Ascending aorta (tissue), 2 donors: ENCODE results near the gene PTGFRN. TPM values are rescaled to one million over a fixed set of nuclear protein-coding genes. Genes with fewer than 3 reads are reported as not detected.

Source experiments
- DNase-seq, 2 donors: peaks; one replicate each; pipeline ENCODE4 v3.0.0-alpha.2; 2019; ENCODE audit warnings: low spot score in 2 of 2
- H3K27ac ChIP-seq, 2 donors: fragments of 200-600 bp; sonication (generic); one replicate each; pipeline ENCODE4 v1.5.1; 2016 to 2017; ENCODE audit warnings: mild to moderate bottlenecking in 1 of 2
- H3K27me3 ChIP-seq: fragments of 200-600 bp; sonication (generic); one replicate; pipeline ENCODE4 v1.5.1; 2017
- H3K36me3 ChIP-seq, 2 donors: fragments of 200-600 bp; sonication (generic); one replicate each; pipeline ENCODE4 v1.5.1; 2016
- H3K4me1 ChIP-seq, 2 donors: fragments of 200-600 bp; sonication (generic); one replicate each; pipeline ENCODE4 v1.5.1; 2016 to 2017; ENCODE audit warnings: mild to moderate bottlenecking in 1 of 2
- H3K4me3 ChIP-seq, 2 donors: fragments of 200-600 bp; sonication (generic); one replicate each; pipeline ENCODE4 v1.5.1; 2016 to 2017; ENCODE audit warnings: mild to moderate bottlenecking in 1 of 2
- H3K9me3 ChIP-seq, 2 donors: fragments of 200-600 bp; sonication (generic); one replicate each; pipeline ENCODE4 v1.5.1; 2016
- intact Hi-C: fragments of 100-400 bp; cut with DNase I; formaldehyde crosslinking; loops from one replicate; pipeline ENCODE4 v1.15.1; 2023
- total RNA-seq: library from RNA; depleted of rRNA; stranded (reverse); fragments of >200 nt; gene quantifications from one replicate; pipeline ENCODE4 v1.1.0, GENCODE V29; 2016
- TF ChIP-seq, protein P1 (sequence below), 3 experiments: fragments of 200-600 bp in 2 of 3; fragments of 450-650 bp in 1 of 3; sonication (generic) in 2 of 3; IDR thresholded peaks; one replicate each; pipeline ENCODE4 v1.5.1; 2016 to 2019; ENCODE audit warnings: antibody characterized with exemption in 3 of 3, mild to moderate bottlenecking in 1 of 3, moderate library complexity in 1 of 3

The PTGFRN gene
- total RNA-seq, 1 donor from 2014 or later: 11.2 TPM

DNA sequence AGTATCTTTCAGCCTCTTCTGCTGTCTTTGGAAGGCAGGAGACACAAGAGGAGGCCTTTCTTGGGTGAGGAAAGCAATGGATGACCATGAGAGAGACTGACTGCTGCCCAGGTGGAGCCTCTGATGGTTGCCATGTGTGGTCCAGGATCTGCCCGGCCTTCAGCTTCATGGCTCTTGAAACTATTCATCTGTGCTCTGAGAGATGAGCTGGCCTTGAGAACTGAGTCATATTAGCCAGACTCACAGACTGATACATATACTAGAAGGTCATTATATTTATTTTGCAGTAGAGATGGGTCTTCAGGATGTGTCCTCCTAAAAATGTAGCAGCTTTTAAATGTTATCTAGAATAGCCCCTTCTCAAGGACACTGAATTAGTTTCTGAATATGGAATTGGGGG is 33.7 kb downstream of the PTGFRN start:
- intact Hi-C loops: no loop called here
- DNase-seq: no peak
- Histone ChIP-seq H3K27me3 (no peaks in the 10 kb centered on the region), H3K4me3 (no peak overlapping the region), H3K27ac (no peak overlapping the region), H3K36me3 (peaks cover 0 to 6% of the 10 kb centered on the region in 2 donors), H3K4me1 (peaks cover 0 to 3% of the 10 kb centered on the region in 2 donors), H3K9me3 (no peaks in the 10 kb centered on the region)
- TF ChIP-seq, protein P1, sequence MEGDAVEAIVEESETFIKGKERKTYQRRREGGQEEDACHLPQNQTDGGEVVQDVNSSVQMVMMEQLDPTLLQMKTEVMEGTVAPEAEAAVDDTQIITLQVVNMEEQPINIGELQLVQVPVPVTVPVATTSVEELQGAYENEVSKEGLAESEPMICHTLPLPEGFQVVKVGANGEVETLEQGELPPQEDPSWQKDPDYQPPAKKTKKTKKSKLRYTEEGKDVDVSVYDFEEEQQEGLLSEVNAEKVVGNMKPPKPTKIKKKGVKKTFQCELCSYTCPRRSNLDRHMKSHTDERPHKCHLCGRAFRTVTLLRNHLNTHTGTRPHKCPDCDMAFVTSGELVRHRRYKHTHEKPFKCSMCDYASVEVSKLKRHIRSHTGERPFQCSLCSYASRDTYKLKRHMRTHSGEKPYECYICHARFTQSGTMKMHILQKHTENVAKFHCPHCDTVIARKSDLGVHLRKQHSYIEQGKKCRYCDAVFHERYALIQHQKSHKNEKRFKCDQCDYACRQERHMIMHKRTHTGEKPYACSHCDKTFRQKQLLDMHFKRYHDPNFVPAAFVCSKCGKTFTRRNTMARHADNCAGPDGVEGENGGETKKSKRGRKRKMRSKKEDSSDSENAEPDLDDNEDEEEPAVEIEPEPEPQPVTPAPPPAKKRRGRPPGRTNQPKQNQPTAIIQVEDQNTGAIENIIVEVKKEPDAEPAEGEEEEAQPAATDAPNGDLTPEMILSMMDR (IDR thresholded peaks at IDR 0.05): no peak

DNA sequence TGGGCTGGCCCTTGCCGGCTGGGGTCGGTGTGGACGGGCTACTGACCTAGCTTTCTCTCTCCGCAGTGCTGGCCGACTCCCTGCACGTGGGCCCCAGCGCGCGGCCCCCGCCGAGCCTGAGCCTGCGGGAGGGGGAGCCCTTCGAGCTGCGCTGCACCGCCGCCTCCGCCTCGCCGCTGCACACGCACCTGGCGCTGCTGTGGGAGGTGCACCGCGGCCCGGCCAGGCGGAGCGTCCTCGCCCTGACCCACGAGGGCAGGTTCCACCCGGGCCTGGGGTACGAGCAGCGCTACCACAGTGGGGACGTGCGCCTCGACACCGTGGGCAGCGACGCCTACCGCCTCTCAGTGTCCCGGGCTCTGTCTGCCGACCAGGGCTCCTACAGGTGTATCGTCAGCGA is 34.9 kb downstream of the PTGFRN start:
- Histone ChIP-seq H3K36me3 (peaks cover 0 to 6% of the 10 kb centered on the region in 2 donors), H3K4me1 (peaks cover 0 to 3% of the 10 kb centered on the region in 2 donors), H3K4me3 (no peak overlapping the region), H3K27me3 (no peaks in the 10 kb centered on the region), H3K9me3 (no peaks in the 10 kb centered on the region), H3K27ac (no peak overlapping the region)
- intact Hi-C loops: no loop called here
- TF ChIP-seq, protein P1 (IDR thresholded peaks at IDR 0.05): no peak
- no peak for DNase-seq

DNA sequence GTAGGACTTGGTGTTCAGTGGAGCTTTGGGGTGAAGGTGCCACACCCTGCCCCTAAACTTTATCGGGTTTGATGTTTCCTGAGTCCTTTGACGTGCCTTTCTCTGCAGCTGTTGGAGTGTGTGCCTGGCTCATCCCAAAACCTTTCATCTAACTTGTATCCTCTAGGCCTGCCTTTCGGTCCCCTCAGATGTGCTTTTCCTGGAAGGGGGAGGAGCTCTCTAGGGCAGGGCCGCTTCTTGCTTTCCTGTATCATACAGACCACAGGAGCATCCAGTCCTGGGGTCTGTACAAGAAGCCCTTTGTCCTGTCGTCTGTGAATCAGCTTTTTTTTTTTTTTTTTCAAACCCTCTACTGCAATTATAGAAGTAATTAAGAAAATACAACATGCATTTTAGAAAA is 35.7 kb downstream of the PTGFRN start:
- Histone ChIP-seq H3K27ac (no peak overlapping the region), H3K9me3 (no peaks in the 10 kb centered on the region), H3K4me3 (no peak overlapping the region), H3K4me1 (peaks cover 2 to 9% of the 10 kb centered on the region in 2 donors), H3K36me3 (peaks cover 0 to 6% of the 10 kb centered on the region in 2 donors), H3K27me3 (no peaks in the 10 kb centered on the region)
- intact Hi-C loops: no loop called here
- TF ChIP-seq, protein P1 (IDR thresholded peaks at IDR 0.05): no peak
- no peak for DNase-seq

DNA sequence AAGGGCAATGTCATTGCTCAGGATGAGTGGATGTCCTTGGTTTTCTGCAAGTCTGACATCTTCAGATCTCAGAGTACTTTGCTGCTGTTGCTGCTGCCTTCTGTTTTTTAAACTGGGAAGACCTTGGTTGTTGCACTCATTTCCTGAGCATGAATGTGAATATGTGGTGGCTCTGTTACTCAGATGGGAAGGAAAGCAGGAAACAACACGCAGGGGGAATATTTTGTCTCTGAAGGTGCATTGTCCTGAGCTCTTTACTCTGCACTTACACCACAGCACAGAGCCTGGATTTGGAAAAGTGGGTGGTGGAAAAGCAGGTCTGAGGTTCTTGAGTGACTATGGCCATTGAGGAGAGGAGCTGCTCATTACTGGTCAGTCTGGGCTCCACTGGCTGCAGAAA is 36.3 kb downstream of the PTGFRN start:
- Histone ChIP-seq H3K4me3 (no peak overlapping the region), H3K27ac (no peak overlapping the region), H3K36me3 (peaks cover 0 to 6% of the 10 kb centered on the region in 2 donors), H3K27me3 (no peaks in the 10 kb centered on the region), H3K4me1 (peaks cover 6 to 7% of the 10 kb centered on the region in 2 donors), H3K9me3 (no peaks in the 10 kb centered on the region)
- TF ChIP-seq, protein P1 (IDR thresholded peaks at IDR 0.05): no peak
- DNase-seq: no peak
- intact Hi-C loops: no loop called here

DNA sequence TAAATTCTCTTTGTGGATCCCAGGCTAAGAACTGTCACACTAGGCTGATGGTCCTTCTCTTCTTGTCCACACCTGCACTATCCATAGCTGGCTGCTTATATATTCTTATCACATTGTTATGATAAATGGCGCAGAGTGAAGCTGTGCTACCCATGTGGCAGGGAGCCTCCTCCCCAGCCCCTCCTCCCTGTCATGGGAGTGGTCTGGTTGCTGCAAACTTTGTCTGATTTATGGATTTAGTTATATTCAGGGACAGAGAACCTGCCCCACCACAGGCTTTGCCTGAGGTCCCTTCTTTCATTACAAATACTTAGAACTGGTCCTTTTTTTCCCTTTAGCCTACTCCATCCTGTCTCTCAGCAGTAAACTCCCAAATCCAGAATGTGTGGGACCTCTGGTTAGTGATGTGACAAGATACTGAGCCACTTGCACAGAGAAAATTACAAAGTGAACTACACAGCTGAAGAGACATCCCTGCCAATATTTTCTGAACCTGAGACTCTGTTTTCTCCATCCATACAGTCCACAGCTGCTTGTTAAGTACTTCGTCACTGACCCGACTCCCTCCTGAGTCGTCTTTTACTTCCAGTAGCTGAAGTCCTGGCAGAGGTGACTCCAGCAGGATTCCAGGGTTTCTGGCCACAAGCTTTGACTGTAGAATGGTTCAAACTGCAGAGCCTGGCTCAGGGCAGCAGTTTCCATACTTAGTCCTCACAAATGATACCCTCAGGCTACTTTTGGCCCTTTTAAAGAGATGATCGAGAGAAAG is 37.6 kb downstream of the PTGFRN start:
- DNase-seq: no peak
- Histone ChIP-seq H3K36me3 (peaks cover 0 to 6% of the 10 kb centered on the region in 2 donors), H3K27me3 (no peaks in the 10 kb centered on the region), H3K27ac (peak overlapping the region in 1 of 2 donors; percentile 6), H3K4me3 (no peak overlapping the region), H3K9me3 (no peaks in the 10 kb centered on the region), H3K4me1 (peaks cover 8 to 11% of the 10 kb centered on the region in 2 donors)
- TF ChIP-seq, protein P1 (IDR thresholded peaks at IDR 0.05): no peak
- intact Hi-C loops: no loop called here
